ENCODE results near the gene MAGI2.

Gene MAGI2

DNA sequence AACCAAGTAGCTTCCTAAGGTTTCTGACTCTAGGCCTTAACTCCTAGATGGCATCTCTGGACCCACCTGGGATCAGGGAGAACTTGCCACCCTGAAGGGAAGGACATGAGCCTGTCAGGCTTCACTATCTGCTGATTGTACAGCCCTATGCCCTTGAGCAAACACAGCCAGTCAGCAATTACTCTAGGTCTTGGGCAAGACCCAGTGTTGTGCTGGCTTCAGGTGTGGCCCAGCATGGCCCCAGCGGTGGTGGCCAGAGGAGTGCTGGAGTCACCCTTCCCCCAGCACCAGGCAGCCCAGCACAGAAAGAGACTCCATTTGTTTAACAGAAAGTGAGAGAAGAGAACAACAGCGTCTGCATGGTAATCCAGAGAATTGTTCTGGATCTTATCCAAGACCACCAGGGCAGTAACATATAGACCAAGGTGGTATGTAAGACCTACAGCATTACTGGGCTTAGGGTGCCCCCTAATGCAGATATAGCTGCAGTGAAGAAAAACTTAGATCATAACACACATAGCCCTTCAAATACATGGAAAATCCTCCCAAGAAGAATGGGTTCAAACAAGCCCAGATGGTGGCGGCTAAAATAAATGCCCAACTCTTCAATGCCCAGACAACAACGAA, 207.7 kb downstream of the MAGI2 start:
- TF ChIP-seq, protein P1, sequence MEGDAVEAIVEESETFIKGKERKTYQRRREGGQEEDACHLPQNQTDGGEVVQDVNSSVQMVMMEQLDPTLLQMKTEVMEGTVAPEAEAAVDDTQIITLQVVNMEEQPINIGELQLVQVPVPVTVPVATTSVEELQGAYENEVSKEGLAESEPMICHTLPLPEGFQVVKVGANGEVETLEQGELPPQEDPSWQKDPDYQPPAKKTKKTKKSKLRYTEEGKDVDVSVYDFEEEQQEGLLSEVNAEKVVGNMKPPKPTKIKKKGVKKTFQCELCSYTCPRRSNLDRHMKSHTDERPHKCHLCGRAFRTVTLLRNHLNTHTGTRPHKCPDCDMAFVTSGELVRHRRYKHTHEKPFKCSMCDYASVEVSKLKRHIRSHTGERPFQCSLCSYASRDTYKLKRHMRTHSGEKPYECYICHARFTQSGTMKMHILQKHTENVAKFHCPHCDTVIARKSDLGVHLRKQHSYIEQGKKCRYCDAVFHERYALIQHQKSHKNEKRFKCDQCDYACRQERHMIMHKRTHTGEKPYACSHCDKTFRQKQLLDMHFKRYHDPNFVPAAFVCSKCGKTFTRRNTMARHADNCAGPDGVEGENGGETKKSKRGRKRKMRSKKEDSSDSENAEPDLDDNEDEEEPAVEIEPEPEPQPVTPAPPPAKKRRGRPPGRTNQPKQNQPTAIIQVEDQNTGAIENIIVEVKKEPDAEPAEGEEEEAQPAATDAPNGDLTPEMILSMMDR (IDR thresholded peaks at IDR 0.05; ENCODE audit: low read depth, low read length): no peak
- H3K4me3 ChIP-seq (ENCODE audit: low read depth, low read length): no peak overlapping the region

GRCh38 chr7:79244482-79244881, 209.0 kb downstream of the MAGI2 start:
- H3K4me3 ChIP-seq (ENCODE audit: low read depth, low read length): no peak overlapping the region
- TF ChIP-seq, protein P1 (IDR thresholded peaks at IDR 0.05; ENCODE audit: low read depth, low read length): no peak

DNA sequence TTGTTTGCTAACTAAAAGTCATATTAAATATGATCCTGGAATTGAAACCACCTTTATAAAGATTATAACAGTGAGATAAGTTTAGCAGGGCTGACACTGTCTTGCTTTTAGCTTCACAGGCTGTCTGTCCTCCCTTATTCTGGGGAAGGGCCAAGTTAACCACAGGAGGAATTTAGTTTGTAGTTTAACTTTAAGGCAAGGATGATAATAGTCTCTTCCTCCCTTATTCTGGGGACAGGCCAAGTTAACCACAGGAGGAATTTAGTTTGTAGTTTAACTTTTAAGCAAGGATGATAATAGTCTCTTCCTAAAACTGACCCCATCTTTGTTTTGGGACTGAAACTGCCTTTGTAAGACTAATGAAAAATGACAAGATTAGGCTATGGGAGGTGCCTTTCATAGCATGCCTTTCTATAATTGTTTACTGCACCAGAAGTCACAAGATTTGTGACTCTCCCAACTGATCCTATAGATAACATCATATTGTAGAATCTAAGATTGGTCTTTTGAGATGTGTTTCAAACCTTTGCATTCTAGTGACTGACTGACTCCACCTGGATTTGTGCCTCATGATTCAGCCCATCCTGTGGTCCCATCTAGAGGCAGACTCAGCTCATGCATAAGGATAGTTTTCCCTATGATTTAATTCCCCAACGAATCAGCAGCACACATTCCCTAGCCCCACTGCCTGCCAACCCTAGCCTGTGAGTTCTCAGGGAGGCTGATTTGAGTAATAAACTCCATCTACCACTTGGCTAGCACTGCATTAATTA, 212.0 kb downstream of the MAGI2 start:
- no peak overlapping the region for H3K4me3 ChIP-seq (ENCODE audit: low read depth, low read length)

GRCh38 chr7:79240413-79240812, 213.1 kb downstream of the MAGI2 start:
- TF ChIP-seq, protein P1 (IDR thresholded peaks at IDR 0.05; ENCODE audit: low read depth, low read length): no peak
- no peak overlapping the region for H3K4me3 ChIP-seq (ENCODE audit: low read depth, low read length)

More for the DNA sequence above, 212.0 kb downstream of the MAGI2 start:
- TF ChIP-seq, protein P1 (IDR thresholded peaks at IDR 0.05; ENCODE audit: low read depth, low read length): no peak

- TF ChIP-seq, protein P1 (IDR thresholded peaks at IDR 0.05; ENCODE audit: low read depth, low read length): no peak
- H3K4me3 ChIP-seq (ENCODE audit: low read depth, low read length): no peak overlapping the region
Observed at GRCh38 chr7:79236352-79237028, 217.0 kb downstream of the MAGI2 start.

- no peak overlapping the region for H3K4me3 ChIP-seq (ENCODE audit: low read depth, low read length)
- TF ChIP-seq, protein P1 (IDR thresholded peaks at IDR 0.05; ENCODE audit: low read depth, low read length): no peak
Observed at GRCh38 chr7:79227044-79227443, 226.4 kb downstream of the MAGI2 start.

DNA sequence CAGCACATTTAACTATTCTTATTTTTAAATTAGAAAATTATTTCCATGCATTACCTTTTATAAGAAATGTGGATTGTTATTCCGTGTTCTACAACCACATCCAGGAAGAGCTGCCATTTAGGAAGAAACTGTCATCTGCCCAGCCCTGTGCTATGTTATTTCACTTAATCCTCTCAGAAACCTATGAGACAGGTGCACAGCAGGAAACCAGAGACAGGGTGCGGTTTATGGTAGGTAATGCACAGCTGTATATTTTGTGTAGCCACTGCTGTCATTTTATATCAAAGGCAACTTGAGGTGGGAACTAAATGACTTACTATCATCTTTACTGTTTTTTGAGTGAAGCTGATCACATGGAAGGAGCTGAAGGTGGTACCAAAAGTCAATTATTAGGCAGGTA, 232.3 kb downstream of the MAGI2 start:
- TF ChIP-seq, protein P1 (IDR thresholded peaks at IDR 0.05; ENCODE audit: low read depth, low read length): no peak
- H3K4me3 ChIP-seq (ENCODE audit: low read depth, low read length): no peak overlapping the region
